CD4-positive, CD25-positive, alpha-beta regulatory T cell (primary cell): ENCODE results near the gene KRT79. TPM values are rescaled to one million over a fixed set of nuclear protein-coding genes. Genes with fewer than 3 reads are reported as not detected.

Experiments used
- ATAC-seq, 2 donors: fragments of 150-1000 bp; cut with Tn5 transposase; one replicate each; pipeline ENCODE4 v1.10.0; 2021; ENCODE audit warnings: low read depth in 2 of 2, moderate number of reproducible peaks in 2 of 2, moderate library complexity in 1 of 2
- DNase-seq, 3 donors: peaks; one replicate each; pipeline versions ENCODE4 v3.0.0 to v3.0.0-alpha.2; 2012 to 2022; ENCODE audit warnings: mixed read lengths in 1 of 3
- H3K27ac ChIP-seq: one replicate; pipeline ENCODE4 v1.7.0; 2013; ENCODE audit warnings: mild to moderate bottlenecking, low read length; ENCODE audit not compliant: insufficient read depth, poor library complexity, severe bottlenecking
- H3K27me3 ChIP-seq: one replicate; pipeline ENCODE4 v1.7.0; 2013; ENCODE audit warnings: low read length; ENCODE audit not compliant: control insufficient read depth, insufficient read depth
- H3K36me3 ChIP-seq: one replicate; pipeline ENCODE4 v1.7.0; 2013; ENCODE audit warnings: mild to moderate bottlenecking, low read length, moderate library complexity; ENCODE audit not compliant: control insufficient read depth, insufficient read depth
- H3K4me1 ChIP-seq: 2 replicates; pipeline ENCODE4 v1.7.0; 2013; ENCODE audit warnings: mild to moderate bottlenecking, low read length; ENCODE audit not compliant: insufficient read depth, control insufficient read depth, poor library complexity, severe bottlenecking
- H3K4me3 ChIP-seq: one replicate; pipeline ENCODE4 v1.7.0; 2013; ENCODE audit warnings: low read depth, mild to moderate bottlenecking, low read length, moderate library complexity
- H3K9me3 ChIP-seq, 2 experiments: 1 replicate in 1 of 2; 2 replicates in 1 of 2; pipeline ENCODE4 v1.7.0; 2013; ENCODE audit warnings: low read length in 2 of 2, mild to moderate bottlenecking in 1 of 2, moderate library complexity in 1 of 2; ENCODE audit not compliant: control insufficient read depth in 2 of 2
- H3K27ac Mint-ChIP-seq, 3 donors: one replicate each; pipeline ENCODE4 v1.8.0; 2020 to 2022; ENCODE audit warnings: mild to moderate bottlenecking in 3 of 3, mixed read lengths in 3 of 3, moderate library complexity in 2 of 3
- H3K27me3 Mint-ChIP-seq: one replicate; pipeline ENCODE4 v1.8.0; 2022; ENCODE audit warnings: mild to moderate bottlenecking, mixed read lengths
- H3K36me3 Mint-ChIP-seq: one replicate; pipeline ENCODE4 v1.8.0; 2020; ENCODE audit warnings: mixed read lengths
- H3K4me1 Mint-ChIP-seq, 4 donors: one replicate each; pipeline ENCODE4 v1.8.0; 2020 to 2022; ENCODE audit warnings: mixed read lengths in 4 of 4, mild to moderate bottlenecking in 1 of 4
- H3K4me3 Mint-ChIP-seq, 4 donors: one replicate each; pipeline ENCODE4 v1.8.0; 2020 to 2022; ENCODE audit warnings: mild to moderate bottlenecking in 4 of 4, mixed read lengths in 4 of 4, moderate library complexity in 3 of 4
- H3K9me3 Mint-ChIP-seq, 7 donors: one replicate each; pipeline ENCODE4 v1.8.0; 2020 to 2022; ENCODE audit warnings: mixed read lengths in 7 of 7, mild to moderate bottlenecking in 3 of 7, moderate library complexity in 2 of 7
- polyA plus RNA-seq, 4 donors: library from polyadenylated mRNA; unstranded; fragments of 300-500 nt; fragmentation: Illumina TruSeq; gene quantifications; one replicate each; pipeline ENCODE4 v1.2.3, GENCODE V29; 2021
- total RNA-seq: library from RNA; stranded (reverse); gene quantifications from one replicate; pipeline ENCODE4 v1.2.3, GENCODE V29; 2022

Gene KRT79
- total and polyA plus RNA-seq, 5 donors from 2014 or later: not detected

DNA sequence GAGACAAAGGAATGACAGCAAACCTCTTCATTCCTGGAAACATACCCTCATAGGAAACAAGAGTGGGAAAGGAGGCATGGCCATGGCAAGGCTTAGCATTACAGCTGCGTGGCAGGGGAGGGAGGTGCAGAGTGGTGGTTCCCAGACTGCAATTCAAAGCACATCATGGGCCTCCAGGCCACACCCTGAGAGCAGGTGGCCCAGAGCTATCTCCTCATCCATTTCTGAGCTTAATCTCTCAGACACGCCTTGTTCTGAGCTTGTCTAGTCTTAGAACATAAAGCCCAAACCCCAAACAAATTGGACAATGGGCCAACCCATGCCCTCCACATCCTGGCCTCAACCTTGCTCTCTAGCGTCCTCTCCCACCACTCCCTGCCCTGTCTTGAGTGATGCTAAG lies 32.3 kb downstream of the KRT79 start:
- no peaks in the 10 kb centered on the region for H3K27me3 ChIP-seq
- H3K27ac Mint-ChIP-seq: no peak overlapping the region
- H3K4me3 ChIP-seq: no peak overlapping the region
- ATAC-seq: no peak
- DNase-seq: no peak
- no peak overlapping the region for H3K27ac ChIP-seq
- H3K9me3 ChIP-seq: no peaks in the 10 kb centered on the region
- no peaks in the 10 kb centered on the region for H3K4me1 ChIP-seq
- no peaks in the 10 kb centered on the region for H3K36me3 Mint-ChIP-seq
- H3K9me3 Mint-ChIP-seq: peaks cover 0 to 2% (median 0%) of the 10 kb centered on the region in 7 donors
- H3K4me3 Mint-ChIP-seq: no peak overlapping the region
- no peaks in the 10 kb centered on the region for H3K4me1 Mint-ChIP-seq
- H3K27me3 Mint-ChIP-seq: peaks cover 8% of the 10 kb centered on the region
- no peaks in the 10 kb centered on the region for H3K36me3 ChIP-seq

DNA sequence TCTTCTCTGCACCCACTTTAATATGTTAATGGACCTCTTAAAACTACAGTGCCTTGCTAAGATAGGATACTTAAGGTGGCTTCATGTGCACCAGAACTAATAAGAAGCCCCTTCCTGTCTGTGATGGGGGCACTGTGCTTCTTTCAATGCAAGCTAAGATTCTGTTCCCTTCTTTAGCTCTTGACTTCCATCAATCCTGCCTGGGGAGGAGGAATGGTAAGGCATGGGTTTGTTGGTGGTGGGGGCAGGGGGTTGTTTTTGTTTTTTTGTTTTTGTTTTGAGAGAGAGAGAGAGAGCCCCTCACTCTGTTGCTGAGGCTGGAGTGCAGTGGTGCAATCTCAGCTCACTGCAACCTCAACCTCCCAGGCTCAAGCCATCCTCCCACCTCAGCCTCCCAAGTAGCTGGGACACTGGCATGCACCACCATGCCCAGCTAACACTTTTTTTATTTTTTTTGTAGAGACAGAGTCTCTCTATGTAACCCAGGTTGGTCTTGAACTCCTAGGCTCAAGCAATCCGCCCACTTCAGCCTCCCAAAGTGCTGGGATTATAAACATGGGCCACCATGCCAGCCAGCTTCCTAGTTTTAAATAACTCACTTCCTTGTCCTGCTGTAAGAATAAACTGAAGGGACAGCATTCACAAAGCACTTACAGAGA lies 33.7 kb downstream of the KRT79 start:
- no peak for ATAC-seq
- no peak for DNase-seq
- H3K9me3 ChIP-seq: no peaks in the 10 kb centered on the region
- H3K4me3 ChIP-seq: no peak overlapping the region
- Mint-ChIP-seq H3K36me3 (no peaks in the 10 kb centered on the region), H3K27ac (no peak overlapping the region), H3K4me1 (no peaks in the 10 kb centered on the region), H3K4me3 (no peak overlapping the region), H3K27me3 (peaks cover 8% of the 10 kb centered on the region), H3K9me3 (peaks cover 0 to 2% (median 0%) of the 10 kb centered on the region in 7 donors)
- H3K4me1 ChIP-seq: no peaks in the 10 kb centered on the region
- no peaks in the 10 kb centered on the region for H3K36me3 ChIP-seq
- H3K27ac ChIP-seq: no peak overlapping the region
- no peaks in the 10 kb centered on the region for H3K27me3 ChIP-seq

GRCh38 chr12:52799505-52800211 lies 34.5 kb downstream of the KRT79 start:
- no peak for ATAC-seq
- DNase-seq: no peak
- H3K9me3 Mint-ChIP-seq: peaks cover 0 to 2% (median 0%) of the 10 kb centered on the region in 7 donors
- no peaks in the 10 kb centered on the region for H3K4me1 Mint-ChIP-seq
- H3K4me3 ChIP-seq: no peak overlapping the region
- H3K27ac Mint-ChIP-seq: no peak overlapping the region
- H3K27me3 Mint-ChIP-seq: peaks cover 8% of the 10 kb centered on the region
- H3K4me1 ChIP-seq: no peaks in the 10 kb centered on the region
- no peaks in the 10 kb centered on the region for H3K36me3 Mint-ChIP-seq
- no peaks in the 10 kb centered on the region for H3K36me3 ChIP-seq
- H3K27ac ChIP-seq: no peak overlapping the region
- no peaks in the 10 kb centered on the region for H3K9me3 ChIP-seq
- no peak overlapping the region for H3K4me3 Mint-ChIP-seq
- H3K27me3 ChIP-seq: no peaks in the 10 kb centered on the region

DNA sequence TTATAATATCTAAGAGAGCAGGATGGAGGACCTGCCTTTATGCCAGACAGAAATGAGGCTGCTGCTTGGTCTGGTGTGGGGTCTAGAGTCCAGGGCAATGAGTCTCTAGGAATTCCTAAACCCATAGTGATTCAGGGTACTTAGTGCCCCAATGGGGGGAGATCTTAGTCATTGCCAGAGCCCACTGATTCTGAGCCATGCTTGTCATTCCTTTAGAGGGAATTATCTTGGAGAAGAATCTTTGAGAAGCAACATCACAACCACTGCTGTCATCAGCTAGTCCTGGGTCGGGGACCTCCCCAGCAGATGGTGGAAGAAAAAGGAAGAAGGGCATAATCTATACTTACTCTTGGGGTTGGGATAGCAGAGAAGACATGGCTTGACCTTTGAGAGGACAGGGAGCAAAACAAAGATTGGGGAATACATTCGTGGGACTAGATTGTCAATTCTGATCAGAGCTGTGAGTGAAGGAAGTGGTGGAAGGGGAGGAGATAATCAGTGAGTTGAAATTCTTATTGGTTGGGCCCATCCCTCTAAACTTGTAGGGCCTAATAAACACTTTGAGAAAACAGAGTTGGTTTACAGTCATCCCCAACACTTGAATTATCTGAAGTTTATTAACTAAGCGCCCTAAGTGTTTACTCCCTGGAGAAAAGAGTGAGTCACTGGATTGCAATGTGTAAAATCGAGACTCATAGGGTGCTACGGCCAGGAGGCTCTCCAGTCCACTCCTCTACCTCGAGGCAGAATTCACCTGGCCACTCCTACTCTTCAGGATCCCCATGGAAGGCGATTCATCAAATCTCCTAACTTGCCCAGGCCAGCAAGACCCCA lies 35.2 kb downstream of the KRT79 start:
- Mint-ChIP-seq H3K27ac (no peak overlapping the region), H3K36me3 (no peaks in the 10 kb centered on the region)
- ATAC-seq: no peak

DNA sequence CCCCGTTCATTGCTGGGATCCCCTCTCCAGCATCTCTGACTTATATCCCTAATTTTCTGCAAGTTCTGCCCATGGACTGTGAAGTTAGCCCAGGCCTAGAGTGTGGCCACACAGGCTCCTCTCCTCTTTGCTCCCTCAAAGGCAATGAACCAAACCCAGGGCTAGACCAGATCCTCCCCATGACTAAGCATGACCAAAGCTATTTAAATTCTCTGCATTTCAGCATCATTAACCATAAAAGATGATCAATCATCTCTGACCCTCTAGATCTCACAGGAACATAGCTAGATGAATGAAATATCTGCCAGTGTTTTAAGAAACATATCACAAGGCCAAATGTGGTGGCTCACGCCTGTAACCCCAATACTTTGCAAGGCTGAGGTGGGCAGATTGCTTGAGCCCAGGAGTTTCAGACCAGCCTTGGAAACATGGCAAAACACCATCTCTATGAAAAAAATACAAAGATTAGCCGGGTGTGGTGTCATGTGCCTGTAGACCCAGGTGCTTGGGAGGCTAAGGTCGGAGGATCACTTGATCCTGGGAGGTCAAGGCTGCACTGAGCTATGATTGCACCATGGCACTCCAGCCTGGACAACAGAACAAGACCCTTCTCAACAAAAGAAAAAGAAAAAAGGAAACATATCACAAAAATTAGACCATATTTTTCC lies 36.0 kb downstream of the KRT79 start:
- no peaks in the 10 kb centered on the region for H3K9me3 ChIP-seq
- ATAC-seq (no peak), DNase-seq (no peak)
- no peak overlapping the region for H3K27ac ChIP-seq
- H3K4me3 Mint-ChIP-seq: no peak overlapping the region
- H3K27me3 Mint-ChIP-seq: peaks cover 4% of the 10 kb centered on the region
- no peaks in the 10 kb centered on the region for H3K36me3 Mint-ChIP-seq
- H3K36me3 ChIP-seq: no peaks in the 10 kb centered on the region
- H3K27me3 ChIP-seq: no peaks in the 10 kb centered on the region
- H3K4me1 Mint-ChIP-seq: no peaks in the 10 kb centered on the region
- no peak overlapping the region for H3K27ac Mint-ChIP-seq
- H3K4me1 ChIP-seq: no peaks in the 10 kb centered on the region
- H3K9me3 Mint-ChIP-seq: peaks cover 0 to 2% (median 0%) of the 10 kb centered on the region in 7 donors
- H3K4me3 ChIP-seq: no peak overlapping the region

More for the DNA sequence above, 35.2 kb downstream of the KRT79 start:
- peaks cover 0 to 2% (median 0%) of the 10 kb centered on the region in 7 donors for H3K9me3 Mint-ChIP-seq
- Histone ChIP-seq H3K4me3 (no peak overlapping the region), H3K36me3 (no peaks in the 10 kb centered on the region), H3K27me3 (no peaks in the 10 kb centered on the region), H3K9me3 (no peaks in the 10 kb centered on the region), H3K4me1 (no peaks in the 10 kb centered on the region), H3K27ac (no peak overlapping the region)
- no peaks in the 10 kb centered on the region for H3K4me1 Mint-ChIP-seq
- no peak for DNase-seq
- no peak overlapping the region for H3K4me3 Mint-ChIP-seq
- peaks cover 4% of the 10 kb centered on the region for H3K27me3 Mint-ChIP-seq

GRCh38 chr12:52797529-52797894 lies 36.6 kb downstream of the KRT79 start:
- H3K4me3 Mint-ChIP-seq: no peak overlapping the region
- no peaks in the 10 kb centered on the region for H3K36me3 ChIP-seq
- H3K27ac ChIP-seq: no peak overlapping the region
- ATAC-seq (no peak), DNase-seq (no peak)
- H3K27ac Mint-ChIP-seq: no peak overlapping the region
- no peaks in the 10 kb centered on the region for H3K4me1 Mint-ChIP-seq
- no peaks in the 10 kb centered on the region for H3K9me3 ChIP-seq
- no peaks in the 10 kb centered on the region for H3K4me1 ChIP-seq
- H3K4me3 ChIP-seq: no peak overlapping the region
- peaks cover 4% of the 10 kb centered on the region for H3K27me3 Mint-ChIP-seq
- H3K36me3 Mint-ChIP-seq: no peaks in the 10 kb centered on the region
- no peaks in the 10 kb centered on the region for H3K27me3 ChIP-seq
- peaks cover 0 to 2% (median 0%) of the 10 kb centered on the region in 7 donors for H3K9me3 Mint-ChIP-seq

DNA sequence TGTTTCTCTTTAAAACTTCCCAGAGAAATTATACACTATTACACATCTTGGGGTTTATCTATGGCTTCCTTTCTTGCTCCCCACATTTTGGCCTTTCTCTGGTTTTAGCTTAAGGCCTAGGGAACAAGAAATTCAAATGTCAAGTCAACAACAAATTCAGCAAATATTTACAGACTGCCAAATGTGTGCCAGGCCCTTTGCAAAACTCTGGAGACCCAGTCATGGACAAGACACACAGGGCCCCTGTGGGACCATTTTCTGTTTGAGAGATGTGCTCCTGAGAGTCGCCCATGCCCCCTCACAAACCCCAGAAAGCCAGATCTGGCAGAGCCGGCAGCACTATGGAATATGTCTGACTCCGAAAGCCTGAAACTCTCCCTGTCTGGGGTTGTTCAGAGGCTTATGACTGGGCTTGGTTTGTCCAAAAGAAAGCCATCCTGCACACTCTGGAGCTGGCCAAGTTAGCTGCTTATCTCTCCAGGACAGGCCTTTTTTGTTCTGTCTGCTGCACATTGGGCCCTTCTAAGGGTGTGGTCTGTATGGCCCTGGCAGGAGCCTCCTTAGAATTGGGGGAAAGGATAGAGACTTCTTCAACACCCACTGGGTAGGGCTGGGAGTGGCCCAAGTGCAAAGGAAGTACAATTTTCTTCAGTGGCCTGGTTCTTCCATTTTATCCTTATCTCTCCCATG lies 37.1 kb downstream of the KRT79 start:
- H3K36me3 Mint-ChIP-seq: no peaks in the 10 kb centered on the region
- peaks cover 4% of the 10 kb centered on the region for H3K27me3 Mint-ChIP-seq
- DNase-seq: no peak
- H3K9me3 Mint-ChIP-seq: peaks cover 0 to 2% (median 0%) of the 10 kb centered on the region in 7 donors
- Histone ChIP-seq H3K27me3 (no peaks in the 10 kb centered on the region), H3K36me3 (no peaks in the 10 kb centered on the region), H3K4me1 (no peaks in the 10 kb centered on the region), H3K4me3 (no peak overlapping the region), H3K9me3 (no peaks in the 10 kb centered on the region), H3K27ac (no peak overlapping the region)
- ATAC-seq: no peak
- H3K4me1 Mint-ChIP-seq: no peaks in the 10 kb centered on the region
- H3K4me3 Mint-ChIP-seq: no peak overlapping the region
- H3K27ac Mint-ChIP-seq: no peak overlapping the region
